ENCODE measurements around the gene GALNT10.

- TF ChIP-seq CTCF (IDR thresholded peaks at IDR 0.05 in 2 of 3, conservative IDR thresholded peaks at IDR 0.05 in 1 of 3; ENCODE audit: insufficient read depth in 2 of 3, low read depth in 1 of 3, low read length in 3 of 3) (no peak), SIN3A (IDR thresholded peaks at IDR 0.05; ENCODE audit: borderline replicate concordance in 2 of 2, control insufficient read depth in 1 of 2, low read depth in 2 of 2, low read length in 2 of 2) (no peak), SP1 (CRISPR knock-in tag; IDR thresholded peaks at IDR 0.05) (no peak), FOXJ3 (CRISPR knock-in tag; IDR thresholded peaks at IDR 0.05) (no peak), ZFX (CRISPR knock-in tag; IDR thresholded peaks at IDR 0.05) (no peak), TSC22D4 (tag; IDR thresholded peaks at IDR 0.05) (no peak), ZKSCAN8 (CRISPR knock-in tag; IDR thresholded peaks at IDR 0.05) (no peak)
- TF ChIP-seq, protein P1, sequence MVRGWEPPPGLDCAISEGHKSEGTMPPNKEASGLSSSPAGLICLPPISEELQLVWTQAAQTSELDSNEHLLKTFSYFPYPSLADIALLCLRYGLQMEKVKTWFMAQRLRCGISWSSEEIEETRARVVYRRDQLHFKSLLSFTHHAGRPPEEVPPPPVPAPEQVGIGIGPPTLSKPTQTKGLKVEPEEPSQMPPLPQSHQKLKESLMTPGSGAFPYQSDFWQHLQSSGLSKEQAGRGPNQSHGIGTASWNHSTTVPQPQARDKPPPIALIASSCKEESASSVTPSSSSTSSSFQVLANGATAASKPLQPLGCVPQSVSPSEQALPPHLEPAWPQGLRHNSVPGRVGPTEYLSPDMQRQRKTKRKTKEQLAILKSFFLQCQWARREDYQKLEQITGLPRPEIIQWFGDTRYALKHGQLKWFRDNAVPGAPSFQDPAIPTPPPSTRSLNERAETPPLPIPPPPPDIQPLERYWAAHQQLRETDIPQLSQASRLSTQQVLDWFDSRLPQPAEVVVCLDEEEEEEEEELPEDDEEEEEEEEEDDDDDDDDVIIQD (CRISPR knock-in tag; IDR thresholded peaks at IDR 0.05) = no peak
Observed at GRCh38 chr5:154317916-154318315, 127.4 kb downstream of the GALNT10 start.

Data from K562 (cell line).